ENCODE results near the gene DENND6B. TPM values are rescaled to one million over a fixed set of nuclear protein-coding genes. Genes with fewer than 3 reads are reported as not detected.

DENND6B gene
- total and polyA plus RNA-seq, 2 of the 13 experiments (the other 11 are each of a cell fraction or from before 2014, with no cell fraction given) = 0.95 to 3.8 TPM

- peak; percentile 59; the same call in 1 of the 2 replicates for TF ChIP-seq HINFP (CRISPR knock-in tag; IDR thresholded peaks at IDR 0.05; ENCODE audit: low read depth)
- 0 out of 2 replicates have a peak, but pooled peaks have one; percentile 64 for TF ChIP-seq GTF3A (CRISPR knock-in tag; conservative IDR thresholded peaks at IDR 0.05)
- TF ChIP-seq MXD1 (CRISPR knock-in tag; IDR thresholded peaks at IDR 0.05) = peak; percentile 92
- TF ChIP-seq ATF7-NPFF (CRISPR knock-in tag; IDR thresholded peaks at IDR 0.05; ENCODE audit: low read depth) = peak; percentile 66; the same call in 1 of the 2 replicates
- peak; percentile 61 for TF ChIP-seq XRCC5 (optimal IDR thresholded peaks at IDR 0.05; ENCODE audit: low read length)
- no peak for TF ChIP-seq TEAD3 (CRISPR knock-in tag; optimal IDR thresholded peaks at IDR 0.05; ENCODE audit: borderline replicate concordance)
- TF ChIP-seq ZNF713 (CRISPR knock-in tag; IDR thresholded peaks at IDR 0.05) = 0 out of 2 replicates have a peak, but pooled peaks have one; percentile 48
- TF ChIP-seq NFE2 (CRISPR knock-in tag; IDR thresholded peaks at IDR 0.05) = peak; percentile 54; the same call in 1 of the 2 replicates
- no peak for TF ChIP-seq ATF1 (CRISPR knock-in tag; IDR thresholded peaks at IDR 0.05)
- TF ChIP-seq FLYWCH1 (CRISPR knock-in tag; IDR thresholded peaks at IDR 0.05) = no peak
- 0 out of 2 replicates have a peak, but pooled peaks have one; percentile 69 for TF ChIP-seq ZNF160 (CRISPR knock-in tag; IDR thresholded peaks at IDR 0.05)
- TF ChIP-seq PAF1 (CRISPR knock-in tag; IDR thresholded peaks at IDR 0.05) = no peak
- TF ChIP-seq CSRNP2 (CRISPR knock-in tag; conservative IDR thresholded peaks at IDR 0.05; ENCODE audit: low read depth) = no peak
- TF ChIP-seq ZNF576 (CRISPR knock-in tag; IDR thresholded peaks at IDR 0.05) = no peak
- TF ChIP-seq ZNF276 (CRISPR knock-in tag; IDR thresholded peaks at IDR 0.05; ENCODE audit: low read depth) = no peak
- TF ChIP-seq POGK (CRISPR knock-in tag; conservative IDR thresholded peaks at IDR 0.05) = peak; percentile 69; the same call in 1 of the 2 replicates
- TF ChIP-seq MIER3 (CRISPR knock-in tag; IDR thresholded peaks at IDR 0.05; ENCODE audit: borderline replicate concordance) = no peak; the same call in 1 of the 2 replicates
- TF ChIP-seq ISL2 (CRISPR knock-in tag; IDR thresholded peaks at IDR 0.05) = peak; percentile 46; the same call in 1 of the 2 replicates
- TF ChIP-seq ZFP36L1 (CRISPR knock-in tag; IDR thresholded peaks at IDR 0.05) = no peak
- TF ChIP-seq KDM5A (IDR thresholded peaks at IDR 0.05; ENCODE audit: borderline replicate concordance, low read length) = no peak
- peak; percentile 31; the same call in 1 of the 2 replicates for TF ChIP-seq DR1 (CRISPR knock-in tag; IDR thresholded peaks at IDR 0.05)
- TF ChIP-seq DNMT3B (CRISPR knock-in tag; conservative IDR thresholded peaks at IDR 0.05) = 0 out of 2 replicates have a peak, but pooled peaks have one; percentile 58
These were observed 56.0 kb downstream of the DENND6B start (continued) for GRCh38 chr22:50270666-50271394.

Measured in HepG2 (cell line).